Smooth muscle cell (in vitro differentiated cells): ENCODE data around the gene OGFOD3. TPM values are rescaled to one million over a fixed set of nuclear protein-coding genes. Genes with fewer than 3 reads are reported as not detected.
"Not testable (repeated sequence)": the region's sequence is repeated elsewhere in the genome, so short reads cannot be mapped to it uniquely, and the experiment has no call there.

Source experiments
- DNase-seq: peaks from one replicate; lab custom pipeline; 2025; ENCODE audit not compliant: unreplicated experiment; lab: John Stamatoyannopoulos, UW
- H2AFZ ChIP-seq: fragments of 200-600 bp; sonication (generic); 2 replicates; pipeline ENCODE4 v1.6.0; 2016; ENCODE audit warnings: antibody characterized with exemption, low read depth, mild to moderate bottlenecking
- H3F3A ChIP-seq: fragments of 200-600 bp; sonication (generic); 2 replicates; pipeline ENCODE4 v1.6.0; 2017; ENCODE audit warnings: antibody characterized with exemption, low read depth
- H3K27ac ChIP-seq: fragments of 200-600 bp; sonication (generic); 2 replicates; pipeline ENCODE4 v1.5.1; 2016; ENCODE audit warnings: low read depth, mild to moderate bottlenecking
- H3K27me3 ChIP-seq: fragments of 200-600 bp; sonication (generic); 2 replicates; pipeline ENCODE4 v1.6.1; 2016; ENCODE audit warnings: low read depth, mild to moderate bottlenecking
- H3K36me3 ChIP-seq: fragments of 200-600 bp; sonication (generic); 2 replicates; pipeline ENCODE4 v1.5.1; 2016; ENCODE audit warnings: low read depth
- H3K4me1 ChIP-seq: fragments of 200-600 bp; sonication (generic); 2 replicates; pipeline ENCODE4 v1.5.1; 2016; ENCODE audit warnings: low read depth
- H3K4me2 ChIP-seq: fragments of 200-600 bp; sonication (generic); 2 replicates; pipeline ENCODE4 v1.6.0; 2016; ENCODE audit warnings: mild to moderate bottlenecking
- H3K4me3 ChIP-seq: fragments of 200-600 bp; sonication (generic); 2 replicates; pipeline ENCODE4 v1.5.1; 2016; ENCODE audit warnings: mild to moderate bottlenecking
- H3K79me2 ChIP-seq: fragments of 200-600 bp; sonication (generic); 2 replicates; pipeline ENCODE4 v1.6.0; 2016; ENCODE audit warnings: low read depth, mild to moderate bottlenecking
- H3K9ac ChIP-seq: fragments of 200-600 bp; sonication (generic); 2 replicates; pipeline ENCODE4 v1.6.0; 2016; ENCODE audit warnings: low read depth
- H3K9me3 ChIP-seq: fragments of 200-600 bp; sonication (generic); replicated peaks from 2 replicates; pipeline ENCODE4 v1.5.1; 2016; ENCODE audit warnings: low read depth
- H4K20me1 ChIP-seq: fragments of 200-600 bp; sonication (generic); 2 replicates; pipeline ENCODE4 v1.6.0; 2016; ENCODE audit warnings: low read depth
- WGBS: methylation state at CpG from one replicate; pipeline ENCODE4 v1.1.7; 2016; ENCODE audit warnings: low lambda C conversion rate; 5-methylcytosine and 5-hydroxymethylcytosine counted together
- polyA plus RNA-seq: library from polyadenylated mRNA; unstranded; fragments of >200 nt; fragmentation: Nextera tagmentation; extraction: Ambion mirVana; gene quantifications from 2 replicates; pipeline ENCODE4 v1.2.1, GENCODE V29; 2016
- total RNA-seq: library from RNA; depleted of rRNA; stranded (reverse); fragments of >200 nt; gene quantifications from 2 replicates; pipeline ENCODE4 v1.2.3, GENCODE V29; 2014
- TF ChIP-seq, protein P1 (sequence below): fragments of 200-600 bp; sonication (generic); IDR thresholded peaks from 2 replicates; pipeline ENCODE4 v1.5.1; 2017; ENCODE audit warnings: borderline replicate concordance, mild to moderate bottlenecking, antibody characterized with exemption; ENCODE audit not compliant: insufficient read depth, poor library complexity, severe bottlenecking

OGFOD3 gene
- total and polyA plus RNA-seq, 2 experiments from 2014 or later, result 10.5 to 30.4 TPM

DNA sequence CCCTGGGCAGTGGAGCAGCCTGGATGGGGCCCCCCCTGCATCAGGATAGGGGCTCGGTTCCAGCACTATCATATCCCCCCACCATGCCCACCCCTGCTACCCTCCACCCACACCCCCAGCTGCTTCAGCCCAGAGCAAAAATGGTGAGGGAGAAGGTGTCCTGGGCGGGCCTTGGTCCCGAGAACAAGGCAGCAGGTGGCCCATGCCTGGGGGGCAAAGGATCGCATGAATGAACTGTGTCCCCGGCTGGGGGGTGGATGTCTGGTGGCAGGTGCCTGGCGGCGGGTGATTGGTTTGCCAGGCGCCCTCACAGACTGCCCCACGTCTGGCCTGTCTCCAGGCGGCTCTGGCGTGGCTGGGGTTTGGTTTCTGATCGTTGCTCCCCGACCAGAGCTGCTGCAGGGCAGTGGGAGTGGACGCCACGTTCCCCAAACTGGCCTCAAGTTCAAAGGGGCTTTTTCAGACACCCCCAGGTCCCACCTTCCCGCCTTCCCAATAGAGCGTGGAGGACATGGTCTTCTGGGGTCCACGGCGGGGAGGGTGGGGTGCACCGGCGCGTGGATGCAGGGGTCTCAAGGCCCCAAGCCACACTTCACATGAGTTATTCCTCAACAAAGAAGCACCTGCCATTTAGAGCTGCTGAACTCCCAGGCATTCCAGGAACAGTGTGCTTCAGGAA, 34.2 kb downstream of the OGFOD3 start:
- Histone ChIP-seq H3K4me1 (peaks cover 6% of the 10 kb centered on the region), H2AFZ (no peak overlapping the region), H3K27me3 (no peaks in the 10 kb centered on the region), H3K9me3 (no peaks in the 10 kb centered on the region), H3F3A (no peaks in the 10 kb centered on the region), H3K36me3 (no peaks in the 10 kb centered on the region), H4K20me1 (no peaks in the 10 kb centered on the region), H3K4me3 (no peak overlapping the region), H3K79me2 (no peaks in the 10 kb centered on the region), H3K4me2 (no peak overlapping the region), H3K9ac (no peak overlapping the region), H3K27ac (no peak overlapping the region)
- TF ChIP-seq, protein P1, sequence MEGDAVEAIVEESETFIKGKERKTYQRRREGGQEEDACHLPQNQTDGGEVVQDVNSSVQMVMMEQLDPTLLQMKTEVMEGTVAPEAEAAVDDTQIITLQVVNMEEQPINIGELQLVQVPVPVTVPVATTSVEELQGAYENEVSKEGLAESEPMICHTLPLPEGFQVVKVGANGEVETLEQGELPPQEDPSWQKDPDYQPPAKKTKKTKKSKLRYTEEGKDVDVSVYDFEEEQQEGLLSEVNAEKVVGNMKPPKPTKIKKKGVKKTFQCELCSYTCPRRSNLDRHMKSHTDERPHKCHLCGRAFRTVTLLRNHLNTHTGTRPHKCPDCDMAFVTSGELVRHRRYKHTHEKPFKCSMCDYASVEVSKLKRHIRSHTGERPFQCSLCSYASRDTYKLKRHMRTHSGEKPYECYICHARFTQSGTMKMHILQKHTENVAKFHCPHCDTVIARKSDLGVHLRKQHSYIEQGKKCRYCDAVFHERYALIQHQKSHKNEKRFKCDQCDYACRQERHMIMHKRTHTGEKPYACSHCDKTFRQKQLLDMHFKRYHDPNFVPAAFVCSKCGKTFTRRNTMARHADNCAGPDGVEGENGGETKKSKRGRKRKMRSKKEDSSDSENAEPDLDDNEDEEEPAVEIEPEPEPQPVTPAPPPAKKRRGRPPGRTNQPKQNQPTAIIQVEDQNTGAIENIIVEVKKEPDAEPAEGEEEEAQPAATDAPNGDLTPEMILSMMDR, result no peak
- DNase-seq, result no peak
- WGBS, result 88% methylated on average over 18 of the region's 22 CpGs

DNA sequence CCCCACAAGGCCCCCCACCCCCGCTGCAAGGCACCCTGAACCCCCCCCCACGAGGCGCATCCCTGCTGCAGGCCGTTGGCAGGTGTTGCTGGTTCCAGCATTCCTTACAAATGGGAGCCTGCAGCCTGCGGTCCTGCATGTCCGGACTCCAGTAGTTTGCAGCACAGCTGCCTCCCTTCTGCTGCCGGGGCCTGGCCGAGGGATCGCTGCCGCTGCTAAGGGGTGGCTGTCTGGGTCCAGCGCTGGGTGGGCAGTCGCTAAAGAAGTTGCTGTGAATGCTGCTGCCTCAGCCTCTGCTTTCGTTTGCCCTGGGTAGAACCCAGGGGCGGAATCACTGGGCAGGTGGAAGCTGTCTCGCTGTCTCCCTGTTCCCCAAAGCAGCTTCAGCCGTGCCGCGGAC, 35.0 kb downstream of the OGFOD3 start:
- H3K9ac ChIP-seq, result no peak overlapping the region
- H3K4me1 ChIP-seq, result peaks cover 6% of the 10 kb centered on the region
- TF ChIP-seq, protein P1, result no peak
- H2AFZ ChIP-seq, result no peak overlapping the region
- DNase-seq, result no peak
- WGBS, result 80% methylated on average over 18 of the region's 18 CpGs
- no peak overlapping the region for H3K4me2 ChIP-seq
- H3K27me3 ChIP-seq, result no peaks in the 10 kb centered on the region
- H3K79me2 ChIP-seq, result no peaks in the 10 kb centered on the region
- no peak overlapping the region for H3K27ac ChIP-seq
- no peaks in the 10 kb centered on the region for H4K20me1 ChIP-seq
- H3F3A ChIP-seq, result no peaks in the 10 kb centered on the region
- no peaks in the 10 kb centered on the region for H3K36me3 ChIP-seq
- H3K9me3 ChIP-seq, result no peaks in the 10 kb centered on the region
- no peak overlapping the region for H3K4me3 ChIP-seq

DNA sequence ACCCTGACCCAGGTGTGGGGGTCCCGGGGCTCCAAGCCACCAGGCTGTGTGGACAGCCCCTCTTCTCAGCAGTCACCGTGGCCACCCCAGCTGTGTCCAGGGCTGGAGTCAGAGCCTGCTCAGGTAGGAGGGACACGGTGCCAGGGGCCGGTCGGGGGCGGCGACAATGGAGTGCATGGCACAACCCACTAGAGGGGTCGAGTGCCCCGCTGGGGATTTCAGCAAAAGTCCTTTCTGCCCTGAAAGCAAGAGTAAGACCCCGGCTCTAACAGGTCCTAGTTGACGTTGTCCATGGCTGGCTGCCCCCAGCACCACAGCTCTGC, 35.5 kb downstream of the OGFOD3 start:
- H3K4me3 ChIP-seq, result no peak overlapping the region
- H3K4me1 ChIP-seq, result peaks cover 6% of the 10 kb centered on the region

DNA sequence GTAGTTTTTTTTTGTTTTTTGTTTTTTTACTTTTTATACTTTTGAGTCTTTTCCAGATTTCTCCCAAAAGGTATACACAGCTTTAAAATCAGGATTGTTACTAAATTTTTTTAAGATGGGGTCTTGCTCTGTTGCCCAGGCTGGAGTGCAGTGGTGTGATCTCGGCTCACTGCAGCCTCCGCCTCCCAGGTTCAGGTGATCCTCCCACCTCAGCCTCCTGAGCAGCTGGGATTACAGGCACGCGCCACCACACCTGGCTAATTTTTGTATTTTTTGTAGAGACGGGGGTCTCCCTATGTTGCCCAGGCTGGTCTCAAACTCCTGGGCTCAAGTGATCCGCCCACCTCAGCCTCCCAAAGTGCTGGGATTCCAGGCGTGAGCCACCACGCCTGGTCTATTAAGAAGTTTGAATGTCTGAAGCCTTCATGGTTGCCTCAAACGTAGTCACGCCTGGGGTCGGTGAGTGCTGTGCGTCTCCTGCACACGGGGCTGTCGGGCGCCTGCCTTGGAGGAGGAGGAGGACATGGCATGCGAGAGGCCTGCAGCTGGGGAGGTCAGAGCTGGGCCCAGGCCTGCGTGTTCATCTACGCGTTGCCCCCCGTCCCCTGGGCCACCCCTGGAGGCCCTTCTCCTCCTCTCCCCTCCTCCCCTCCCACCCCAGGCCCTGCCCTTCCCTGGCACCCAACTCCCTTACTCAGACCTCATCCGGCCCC, 36.0 kb downstream of the OGFOD3 start:
- 90% methylated on average over 16 of the region's 21 CpGs for WGBS
- H2AFZ ChIP-seq, H3K36me3 ChIP-seq, H3K4me2 ChIP-seq, H3K4me3 ChIP-seq, H3K27ac ChIP-seq, DNase-seq, H3K9me3 ChIP-seq, H3K27me3 ChIP-seq, H3K9ac ChIP-seq, H4K20me1 ChIP-seq, H3F3A ChIP-seq, H3K79me2 ChIP-seq, H3K4me1 ChIP-seq: not testable (repeated sequence)

More for the DNA sequence above, 35.5 kb downstream of the OGFOD3 start:
- H4K20me1 ChIP-seq, result no peaks in the 10 kb centered on the region
- no peak overlapping the region for H2AFZ ChIP-seq
- WGBS, result 91% methylated on average over 11 of the region's 11 CpGs
- H3K27me3 ChIP-seq, result no peaks in the 10 kb centered on the region
- no peaks in the 10 kb centered on the region for H3F3A ChIP-seq
- no peaks in the 10 kb centered on the region for H3K36me3 ChIP-seq
- H3K79me2 ChIP-seq, result no peaks in the 10 kb centered on the region
- no peak overlapping the region for H3K27ac ChIP-seq
- no peaks in the 10 kb centered on the region for H3K9me3 ChIP-seq
- H3K4me2 ChIP-seq, result no peak overlapping the region
- no peak overlapping the region for H3K9ac ChIP-seq
- TF ChIP-seq, protein P1, result no peak
- DNase-seq, result no peak

DNA sequence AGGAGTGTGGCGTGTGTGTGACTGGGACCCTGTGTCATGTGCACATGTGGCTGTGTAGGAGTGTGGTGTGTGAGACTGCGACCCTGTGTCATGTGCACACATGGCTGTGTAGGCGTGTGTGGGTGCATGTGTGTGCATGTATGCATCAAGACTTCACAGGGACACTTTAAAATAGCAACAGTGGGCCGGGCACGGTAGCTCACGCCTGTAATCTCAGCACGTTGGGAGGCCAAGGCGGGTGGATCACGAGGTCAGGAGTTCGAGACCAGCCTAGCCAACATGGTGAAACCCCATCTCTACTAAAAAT, 36.7 kb downstream of the OGFOD3 start:
- H3K4me3 ChIP-seq, H3K9me3 ChIP-seq, H3K9ac ChIP-seq, H3K27me3 ChIP-seq, H3K4me2 ChIP-seq, H3F3A ChIP-seq, H3K27ac ChIP-seq, H2AFZ ChIP-seq, H3K36me3 ChIP-seq, DNase-seq, H4K20me1 ChIP-seq, H3K79me2 ChIP-seq, H3K4me1 ChIP-seq: not testable (repeated sequence)
- WGBS, result 91% methylated on average over 9 of the region's 10 CpGs
